ENCODE results near the gene PGM2.
"Not testable (repeated sequence)": the region's sequence is repeated elsewhere in the genome, so short reads cannot be mapped to it uniquely, and the experiment has no call there.

Gene PGM2

GRCh38 chr4:37820458-37820857 is 6.0 kb upstream of the PGM2 start:
- not testable (repeated sequence) for DNase-seq

- DNase-seq, result no peak
Observed at GRCh38 chr4:37821953-37822605, 4.4 kb upstream of the PGM2 start.

GRCh38 chr4:37825501-37825900 is 985 bp upstream of the PGM2 start:
- DNase-seq, result not testable (repeated sequence)

GRCh38 chr4:37825968-37826294 is 555 bp upstream of the PGM2 start:
- DNase-seq, result no peak

- DNase-seq, result no peak
Observed at GRCh38 chr4:37827030-37827685, 672 bp downstream of the PGM2 start.

GRCh38 chr4:37827802-37828321 is 1.4 kb downstream of the PGM2 start:
- no peak for DNase-seq

GRCh38 chr4:37828843-37829242 is 2.4 kb downstream of the PGM2 start:
- DNase-seq, result no peak

GRCh38 chr4:37830640-37831039 is 4.2 kb downstream of the PGM2 start:
- no peak for DNase-seq

GRCh38 chr4:37835031-37835430 is 8.5 kb downstream of the PGM2 start:
- no peak for DNase-seq

- no peak for DNase-seq
Observed at GRCh38 chr4:37835806-37836205, 9.3 kb downstream of the PGM2 start.

GRCh38 chr4:37836274-37836673 is 9.8 kb downstream of the PGM2 start:
- DNase-seq, result no peak

GRCh38 chr4:37836838-37837440 is 10.5 kb downstream of the PGM2 start:
- no peak for DNase-seq

- no peak for DNase-seq
Observed at GRCh38 chr4:37837446-37837845, 11.0 kb downstream of the PGM2 start.

GRCh38 chr4:37839426-37839825 is 12.9 kb downstream of the PGM2 start:
- DNase-seq, result no peak

- DNase-seq, result no peak
Observed at GRCh38 chr4:37844204-37844603, 17.7 kb downstream of the PGM2 start.

- no peak for DNase-seq
Observed at GRCh38 chr4:37845201-37845600, 18.7 kb downstream of the PGM2 start.

- no peak for DNase-seq
Observed at GRCh38 chr4:37847311-37847884, 20.9 kb downstream of the PGM2 start.

- DNase-seq, result no peak
Observed at GRCh38 chr4:37852376-37852775, 25.9 kb downstream of the PGM2 start.

- DNase-seq, result no peak
Observed at GRCh38 chr4:37858112-37858511, 31.6 kb downstream of the PGM2 start.

- DNase-seq, result no peak
Observed at GRCh38 chr4:37858872-37859271, 32.4 kb downstream of the PGM2 start.

GRCh38 chr4:37860266-37860665 is 33.8 kb downstream of the PGM2 start:
- DNase-seq, result no peak

- no peak for DNase-seq
Observed at GRCh38 chr4:37862961-37863360, 36.5 kb downstream of the PGM2 start.

GRCh38 chr4:37864786-37865185 is 38.3 kb downstream of the PGM2 start:
- no peak for DNase-seq

GRCh38 chr4:37865450-37865849 is 39.0 kb downstream of the PGM2 start:
- DNase-seq, result no peak

Measured in activated gamma-delta T cell (primary cell).